H1 (cell line): Measurements from ENCODE around the gene GTSE1.

Source experiments
- BACH1 ChIP-seq: IDR thresholded peaks from 2 replicates; pipeline ENCODE4 v1.6.1; 2012; ENCODE audit warnings: low read length, improper control_type of control experiment
- CEBPB ChIP-seq: IDR thresholded peaks from 2 replicates; pipeline ENCODE4 v1.6.1; 2012; ENCODE audit warnings: low read depth, low read length
- CHD2 ChIP-seq: IDR thresholded peaks from 2 replicates; pipeline ENCODE4 v1.6.1; 2012; ENCODE audit warnings: low read length, improper control_type of control experiment
- MAFK ChIP-seq: IDR thresholded peaks from 2 replicates; pipeline ENCODE4 v1.6.1; 2012; ENCODE audit warnings: low read depth, mild to moderate bottlenecking, improper control_type of control experiment, low read length
- TEAD4 ChIP-seq: IDR thresholded peaks from 2 replicates; pipeline ENCODE4 v1.6.1; 2012; ENCODE audit warnings: low read depth, low read length, inconsistent platforms, mixed read lengths
- TF ChIP-seq, protein P1 (sequence below): IDR thresholded peaks from 2 replicates; pipeline ENCODE4 v1.6.1; 2012; ENCODE audit warnings: low read length, inconsistent platforms

DNA sequence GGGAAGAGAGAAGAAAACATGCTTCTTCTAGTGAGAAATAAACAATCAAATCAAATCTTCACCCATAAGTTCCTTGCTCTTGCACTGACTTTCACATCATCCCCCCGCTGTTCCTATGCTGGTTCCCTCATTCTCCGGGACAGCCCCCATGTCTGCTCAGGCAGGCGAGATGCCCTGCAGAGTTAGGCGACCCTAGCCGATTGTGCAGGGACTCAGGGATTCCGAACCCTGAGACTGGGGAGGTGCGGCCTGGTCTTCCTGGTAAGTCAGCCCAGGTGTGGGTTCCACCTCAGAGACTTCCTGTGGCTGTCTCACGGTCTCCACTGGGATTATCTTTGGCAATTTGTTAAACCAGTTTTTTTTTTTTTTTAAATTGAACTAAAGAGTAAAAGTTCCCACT lies 22.3 kb upstream of the GTSE1 start:
- no peak for TF ChIP-seq MAFK
- TF ChIP-seq, protein P1, sequence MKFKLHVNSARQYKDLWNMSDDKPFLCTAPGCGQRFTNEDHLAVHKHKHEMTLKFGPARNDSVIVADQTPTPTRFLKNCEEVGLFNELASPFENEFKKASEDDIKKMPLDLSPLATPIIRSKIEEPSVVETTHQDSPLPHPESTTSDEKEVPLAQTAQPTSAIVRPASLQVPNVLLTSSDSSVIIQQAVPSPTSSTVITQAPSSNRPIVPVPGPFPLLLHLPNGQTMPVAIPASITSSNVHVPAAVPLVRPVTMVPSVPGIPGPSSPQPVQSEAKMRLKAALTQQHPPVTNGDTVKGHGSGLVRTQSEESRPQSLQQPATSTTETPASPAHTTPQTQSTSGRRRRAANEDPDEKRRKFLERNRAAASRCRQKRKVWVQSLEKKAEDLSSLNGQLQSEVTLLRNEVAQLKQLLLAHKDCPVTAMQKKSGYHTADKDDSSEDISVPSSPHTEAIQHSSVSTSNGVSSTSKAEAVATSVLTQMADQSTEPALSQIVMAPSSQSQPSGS, result no peak
- TF ChIP-seq TEAD4, result no peak
- no peak for TF ChIP-seq CEBPB
- TF ChIP-seq CHD2, result no peak
- no peak for TF ChIP-seq BACH1
